ENCODE results near the gene RCAN1.
"Not testable (repeated sequence)": the region's sequence is repeated elsewhere in the genome, so short reads cannot be mapped to it uniquely, and the experiment has no call there.

Gene RCAN1

DNA sequence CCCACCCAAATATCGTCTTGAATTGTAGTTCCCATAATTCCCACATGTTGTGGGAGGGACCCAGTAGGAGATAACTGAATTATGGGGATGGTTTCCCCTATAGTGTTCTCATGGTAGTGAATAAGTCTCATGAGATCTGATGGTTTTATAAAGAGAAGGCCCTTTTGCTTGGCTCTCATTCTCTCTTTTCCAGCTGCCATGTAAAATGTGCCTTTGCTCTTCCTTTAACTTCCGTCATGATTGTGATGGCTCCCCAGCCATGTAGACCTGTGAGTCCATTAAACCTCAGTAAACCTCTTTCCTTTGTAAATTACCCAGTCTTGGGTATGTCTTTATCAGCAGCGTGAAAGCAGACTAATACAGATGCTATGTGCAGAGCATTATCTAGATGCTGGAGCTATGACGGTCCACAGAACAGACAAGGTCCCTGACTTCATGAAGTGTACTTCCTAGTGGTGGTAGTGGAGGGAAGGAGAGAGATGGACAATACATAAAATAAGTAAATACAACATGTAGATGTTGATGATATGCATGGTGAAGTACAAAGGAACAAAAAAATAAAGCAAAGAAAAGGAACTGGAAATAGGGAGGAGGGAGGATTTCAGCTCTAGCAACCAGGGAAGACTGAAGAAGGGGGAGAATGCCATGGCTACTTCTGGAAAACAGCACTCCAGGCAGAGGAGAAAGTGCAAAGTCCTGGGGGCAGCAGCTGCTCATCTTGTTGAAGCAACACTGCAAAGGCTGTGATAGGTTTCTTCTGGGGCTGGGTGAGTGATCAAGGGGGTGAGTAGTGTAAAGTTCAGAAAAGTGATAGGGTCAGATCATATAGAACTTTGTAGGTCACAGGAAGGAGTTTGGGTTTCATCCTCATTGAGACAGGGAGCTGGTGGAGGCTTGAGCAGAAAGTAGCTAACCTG lies 6.8 kb upstream of the RCAN1 start:
- DNase-seq (ENCODE audit: low spot score): no peak

DNA sequence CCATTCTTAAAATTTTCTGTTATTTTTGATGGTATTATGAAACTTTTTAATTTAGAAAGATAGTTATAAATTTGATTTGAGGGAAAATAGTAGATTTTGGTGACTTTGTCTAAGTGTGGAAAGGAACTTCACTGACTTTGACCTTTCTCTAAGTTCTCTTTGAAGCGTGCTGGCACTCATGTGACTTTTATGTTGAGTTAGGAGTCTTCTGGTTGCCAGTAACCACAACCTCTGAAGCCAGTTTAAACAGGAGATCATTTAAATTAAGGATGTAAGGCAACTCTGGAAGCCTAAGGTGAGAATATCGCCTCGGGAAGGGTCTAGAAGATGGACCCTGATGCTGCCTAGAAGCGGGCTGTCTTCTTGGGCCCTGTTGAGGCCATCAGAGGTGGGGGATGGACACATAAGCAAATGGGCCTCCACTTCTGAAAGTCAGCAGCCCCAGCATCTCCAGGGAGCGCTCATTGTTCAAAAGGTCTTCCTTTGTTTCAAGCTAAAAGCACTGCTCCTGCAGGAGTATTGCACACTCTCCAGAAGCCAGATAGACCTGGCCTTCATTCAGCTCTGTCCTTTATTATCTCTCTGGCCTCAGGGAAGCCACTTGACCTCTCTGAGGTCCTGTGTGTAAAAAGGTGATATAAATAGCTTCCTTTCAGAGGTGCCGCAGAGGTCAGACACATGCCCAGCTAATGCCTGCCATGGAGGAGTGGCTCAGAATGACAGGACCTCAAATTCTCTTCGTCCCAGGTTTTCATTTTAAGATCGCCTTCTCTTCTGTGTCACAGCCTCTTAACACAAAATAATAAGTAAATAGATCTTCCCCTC lies 5.1 kb upstream of the RCAN1 start:
- no peak for DNase-seq (ENCODE audit: low spot score)

DNA sequence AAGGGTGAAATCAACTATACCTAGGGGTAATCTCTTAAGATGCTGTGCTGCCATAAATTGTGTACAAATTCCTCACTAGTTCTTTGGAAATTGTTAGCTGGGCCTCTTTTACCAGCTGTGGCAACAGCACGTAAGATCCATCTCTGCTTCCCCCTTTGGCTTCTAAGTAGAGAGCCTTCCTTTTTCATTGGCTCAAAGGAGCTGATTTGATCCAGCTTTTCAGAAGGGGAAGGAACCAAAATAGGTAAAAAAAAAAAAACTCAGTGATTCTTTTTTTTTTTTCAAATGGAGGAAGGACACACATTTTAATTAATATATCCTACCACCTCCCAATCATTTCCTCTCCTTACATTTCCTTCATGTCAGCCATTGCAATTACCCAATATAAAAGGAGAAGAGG lies 4.0 kb upstream of the RCAN1 start:
- DNase-seq (ENCODE audit: low spot score): no peak

DNA sequence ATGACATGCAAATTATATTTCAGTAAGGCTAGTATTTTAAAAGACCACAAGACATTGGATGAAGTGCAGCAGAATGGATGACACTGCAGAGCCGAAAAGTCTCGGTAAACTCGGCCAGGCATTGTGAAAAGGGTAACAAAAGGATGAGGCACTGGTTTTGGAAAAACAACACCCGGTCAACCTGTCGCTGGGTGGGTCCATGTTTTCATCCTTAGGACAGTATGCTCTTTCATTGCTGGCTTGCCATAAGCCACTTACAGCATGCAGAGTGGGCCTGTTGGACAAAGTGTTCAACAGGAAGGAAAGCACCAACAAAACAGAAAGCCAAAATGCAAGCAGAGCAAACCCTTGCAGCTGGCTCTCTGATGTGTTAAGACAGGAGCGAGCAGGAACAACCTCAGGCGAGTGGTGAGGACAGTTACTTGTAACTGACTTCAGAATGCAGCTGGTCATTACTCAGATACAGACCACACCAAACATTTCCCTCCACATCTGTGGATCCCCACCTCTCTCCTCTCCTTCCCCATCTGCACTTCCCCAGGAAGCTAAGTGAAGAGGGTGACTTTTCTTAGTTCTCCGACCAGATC lies 2.9 kb upstream of the RCAN1 start:
- no peak for DNase-seq (ENCODE audit: low spot score)

DNA sequence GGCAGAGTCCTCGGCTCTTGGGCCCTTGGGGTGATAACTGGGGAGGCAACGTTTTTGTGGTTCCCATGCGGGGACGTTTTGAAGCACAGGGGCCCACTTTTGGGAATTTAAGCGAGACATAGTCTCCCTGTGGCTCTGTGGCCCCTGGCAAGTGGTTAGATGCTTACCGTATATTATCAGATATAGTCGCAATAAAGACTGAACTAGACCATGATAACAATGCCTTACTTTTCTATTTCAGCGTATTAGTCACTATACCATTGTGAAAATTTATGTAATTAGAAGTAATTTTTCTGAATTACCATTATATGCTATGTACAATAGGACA lies 538 bp upstream of the RCAN1 start:
- DNase-seq (ENCODE audit: low spot score): no peak

DNA sequence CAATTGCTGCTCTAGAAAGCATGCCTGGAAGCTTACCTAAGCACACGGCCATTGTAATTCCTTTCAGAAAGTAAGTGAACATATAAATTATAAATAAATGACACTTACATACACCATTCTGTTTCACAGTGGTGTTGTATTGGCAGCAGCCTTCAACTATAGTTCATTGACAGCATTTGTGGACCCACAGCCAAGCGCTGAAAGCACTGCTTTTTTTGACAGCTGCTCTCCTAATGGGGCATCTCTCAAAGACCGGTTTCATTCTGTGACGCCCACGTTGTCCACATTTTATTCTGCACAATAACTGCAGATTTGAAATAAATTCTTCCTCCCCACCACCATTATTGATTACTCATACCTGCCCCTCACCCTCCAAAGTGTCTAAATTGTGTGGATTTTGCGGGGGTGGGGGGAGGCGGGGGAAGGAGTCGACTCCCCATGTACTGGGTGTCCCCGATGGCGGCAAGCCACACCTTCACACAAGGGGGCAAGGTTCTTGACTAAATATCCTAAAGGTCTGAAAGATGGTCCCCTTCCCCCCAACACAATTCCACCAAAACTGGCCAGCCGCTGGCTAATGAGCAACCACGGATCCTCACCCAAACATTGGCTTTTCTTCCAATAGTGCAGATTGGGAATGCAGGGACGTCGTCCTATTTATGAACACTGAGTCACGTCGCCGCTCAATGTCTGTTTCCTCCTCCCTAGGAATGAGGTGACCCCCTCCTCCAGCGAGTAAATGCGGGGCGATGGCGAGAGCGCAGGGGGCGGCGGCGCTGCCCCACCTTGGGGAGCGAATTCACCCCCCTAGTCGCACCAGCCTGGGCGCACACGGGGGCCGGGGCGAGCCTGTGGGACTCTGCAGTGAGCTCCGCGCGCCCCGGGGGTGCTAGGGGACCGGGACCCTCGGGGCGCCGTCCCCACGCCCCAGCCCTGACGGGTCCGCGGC lies 960 bp downstream of the RCAN1 start:
- DNase-seq (ENCODE audit: low spot score): no peak

DNA sequence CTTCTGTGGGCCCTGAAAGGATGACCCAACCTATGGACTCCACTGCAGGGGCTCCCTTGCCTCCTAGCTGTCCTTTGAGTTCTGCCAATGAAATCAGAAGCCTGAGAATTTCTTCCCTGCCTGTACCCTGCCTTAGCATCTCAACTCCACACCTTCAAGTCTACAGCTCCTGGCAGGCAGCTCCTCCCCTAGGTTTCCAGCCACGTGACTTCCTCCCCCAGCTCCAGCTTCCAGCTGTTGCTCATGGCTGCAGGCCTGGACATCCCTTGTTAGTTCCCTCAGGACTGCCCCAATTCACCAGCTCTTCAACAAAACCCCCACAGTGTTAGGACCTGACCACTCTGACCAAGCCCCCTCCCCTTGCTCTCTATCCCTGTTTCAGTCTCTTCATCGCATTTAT lies 2.4 kb downstream of the RCAN1 start:
- DNase-seq (ENCODE audit: low spot score): no peak

DNA sequence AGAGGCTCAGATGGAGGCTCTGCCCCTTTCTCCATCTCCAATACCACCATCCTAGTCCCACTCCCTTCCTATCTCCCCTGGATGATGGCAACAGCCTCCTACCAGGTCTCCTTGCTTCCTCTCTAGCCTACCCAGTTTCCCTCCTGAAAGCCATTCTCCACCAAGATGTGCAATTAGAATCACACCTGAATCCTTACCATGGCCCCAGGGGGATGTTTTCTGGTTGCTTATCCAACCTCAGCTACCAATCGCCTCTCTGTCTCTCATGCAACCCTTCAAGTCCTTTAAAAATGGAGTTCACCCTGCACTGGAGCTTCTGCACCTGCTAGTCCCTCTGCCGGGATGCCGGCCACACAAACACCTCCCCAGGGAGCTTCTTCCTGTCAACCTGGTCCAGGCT lies 2.9 kb downstream of the RCAN1 start:
- no peak for DNase-seq (ENCODE audit: low spot score)

DNA sequence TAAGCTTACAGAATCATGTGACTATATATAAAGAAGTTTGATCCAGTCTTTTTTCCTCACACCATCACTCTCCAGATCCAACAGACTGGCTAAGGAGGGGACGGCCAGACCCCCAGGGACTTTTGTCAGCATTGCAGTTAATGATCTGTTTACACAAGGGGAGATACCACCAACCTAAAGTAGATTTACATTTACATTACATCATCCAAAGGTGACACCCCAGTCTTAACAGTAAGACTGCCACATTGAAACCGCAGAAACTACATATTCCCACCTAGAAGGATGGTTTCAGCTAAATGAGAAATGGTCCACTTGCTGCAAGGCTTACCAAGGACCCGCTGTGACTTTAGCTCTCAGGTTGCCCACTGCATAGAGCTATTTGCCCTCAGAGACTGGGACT lies 3.4 kb downstream of the RCAN1 start:
- no peak for DNase-seq (ENCODE audit: low spot score)

DNA sequence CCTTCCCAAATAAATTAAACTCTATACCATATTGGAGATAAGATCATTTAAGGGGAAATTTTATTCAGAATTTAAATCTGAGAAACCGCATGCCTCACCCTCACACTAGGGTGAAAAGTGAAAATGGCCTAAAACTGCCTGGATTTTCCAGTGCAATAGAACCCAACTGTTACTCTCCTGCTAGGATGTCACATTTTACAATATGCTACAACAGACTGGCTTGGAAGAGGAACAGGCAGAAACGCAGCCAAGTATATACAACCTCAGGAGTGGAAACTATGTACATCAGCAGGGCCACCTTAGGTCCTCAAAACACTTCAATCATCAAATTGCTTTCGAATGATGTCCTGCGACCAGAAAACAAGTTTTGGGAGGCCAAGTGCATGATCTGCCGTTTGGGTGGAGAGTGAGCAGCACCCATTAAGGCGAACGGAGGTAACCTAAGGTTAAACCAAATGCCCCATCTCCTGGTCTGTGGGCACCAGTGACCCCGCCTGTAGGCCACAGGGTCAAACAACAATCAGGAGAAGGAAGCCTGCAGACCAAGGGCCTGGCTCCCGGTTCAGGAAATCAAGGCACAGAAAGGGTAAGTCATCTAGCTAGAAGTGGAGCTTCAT lies 4.9 kb downstream of the RCAN1 start:
- DNase-seq (ENCODE audit: low spot score): no peak

DNA sequence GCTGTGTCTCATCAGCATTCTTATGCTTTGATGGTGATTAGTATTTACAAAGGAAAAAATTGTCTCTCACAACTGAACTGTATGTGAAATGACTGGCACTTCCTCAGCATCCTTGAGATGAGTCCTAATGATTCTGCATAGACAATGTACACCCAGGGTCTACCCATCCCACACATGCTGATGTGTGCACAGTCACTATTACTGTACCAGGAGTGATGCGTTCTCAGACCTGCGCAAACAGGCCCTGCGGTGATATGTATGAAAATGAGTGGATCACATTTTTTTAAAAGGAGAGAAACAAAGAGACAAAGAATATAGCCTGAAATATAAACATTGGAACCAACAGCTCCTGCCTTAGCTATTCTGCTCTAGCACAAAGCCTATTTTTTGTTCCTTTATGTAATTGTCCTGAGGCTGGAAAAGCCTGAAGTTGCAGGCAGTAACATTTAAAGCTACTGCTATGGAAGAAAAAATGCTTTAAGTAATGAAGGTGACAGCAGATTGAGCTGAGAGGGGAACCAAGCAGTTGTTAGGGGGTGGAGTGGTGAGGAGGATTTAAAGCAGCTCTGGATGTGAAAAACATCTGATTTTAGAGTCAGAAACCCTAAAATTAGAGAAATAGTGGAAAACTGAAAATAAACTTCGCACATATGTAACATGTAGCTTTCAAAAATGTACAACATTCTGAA lies 5.5 kb downstream of the RCAN1 start:
- no peak for DNase-seq (ENCODE audit: low spot score)

DNA sequence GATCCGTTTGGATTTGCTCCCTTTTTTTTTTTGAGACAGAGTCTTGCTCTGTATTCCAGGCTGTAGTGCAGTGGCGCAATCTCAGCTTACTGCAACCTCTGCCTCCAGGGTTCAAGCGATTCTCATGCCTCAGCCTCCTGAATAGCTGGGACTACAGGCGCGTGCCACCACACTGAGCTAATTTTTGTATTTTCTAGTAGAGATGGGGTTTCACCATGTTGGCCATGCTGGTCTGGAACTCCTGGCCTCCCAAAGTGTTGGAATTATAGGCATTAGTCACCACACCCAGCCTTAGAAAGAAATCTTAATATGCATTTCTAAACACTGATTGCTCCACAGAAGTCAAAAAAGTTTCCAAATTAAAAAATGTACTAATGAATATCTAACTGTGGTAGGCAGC lies 7.5 kb downstream of the RCAN1 start:
- DNase-seq (ENCODE audit: low spot score): not testable (repeated sequence)

DNA sequence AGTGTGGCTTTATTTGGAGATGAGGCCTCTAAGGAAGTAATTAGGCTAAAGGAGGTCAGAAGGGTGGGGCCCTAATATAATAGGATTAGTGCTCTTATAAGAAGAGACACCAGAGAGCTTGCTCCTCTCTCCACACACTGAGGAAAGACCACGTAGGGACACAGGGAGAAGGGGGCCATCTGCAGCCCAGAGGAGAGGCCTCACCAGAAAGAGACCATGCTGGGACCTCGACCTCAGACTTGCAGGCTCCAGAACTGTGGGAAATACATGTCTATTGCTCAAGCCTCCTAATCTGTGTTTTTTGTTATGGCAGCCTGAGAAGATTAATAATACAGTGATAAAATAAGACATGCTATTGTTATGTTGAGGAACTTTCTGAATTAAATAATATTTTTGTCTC lies 8.3 kb downstream of the RCAN1 start:
- no peak for DNase-seq (ENCODE audit: low spot score)

DNA sequence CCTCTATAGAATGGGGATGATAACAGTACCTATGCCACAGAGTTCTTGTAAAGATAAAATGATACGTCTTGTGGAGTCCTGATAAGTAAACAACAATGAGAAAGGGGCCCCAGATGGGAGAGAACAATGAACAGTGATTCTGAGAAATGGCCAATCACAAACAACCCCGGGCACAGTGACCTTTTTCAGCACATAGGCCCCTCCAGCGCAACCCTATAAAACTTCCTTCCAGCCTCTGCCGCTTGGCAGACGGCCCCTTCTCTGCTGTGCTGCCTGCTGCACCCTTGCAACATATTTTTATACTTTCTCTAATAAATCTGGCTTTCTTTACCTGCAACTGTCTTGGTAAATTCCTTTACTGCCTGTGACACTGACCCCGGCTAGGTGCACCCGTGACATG lies 8.9 kb downstream of the RCAN1 start:
- no peak for DNase-seq (ENCODE audit: low spot score)

DNA sequence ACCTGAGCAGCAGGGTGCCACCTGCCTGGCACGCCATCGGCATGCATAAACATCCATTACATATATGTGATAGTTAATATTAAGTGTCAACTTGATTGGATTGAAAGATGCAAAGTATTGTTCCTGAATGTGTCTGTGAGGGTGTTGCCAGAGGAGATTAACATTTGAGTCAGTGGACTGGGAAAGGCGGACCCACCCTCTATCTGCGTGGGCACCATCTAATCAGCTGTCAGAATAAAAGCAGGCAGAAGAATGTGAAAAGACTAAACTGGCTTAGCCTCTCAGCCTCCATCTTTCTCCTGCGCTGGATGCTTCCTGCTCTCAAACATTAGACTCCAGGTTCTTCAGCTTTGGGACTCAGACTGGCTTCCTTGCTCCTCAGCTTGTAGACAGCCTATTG lies 10.0 kb downstream of the RCAN1 start:
- DNase-seq (ENCODE audit: low spot score): not testable (repeated sequence)

DNA sequence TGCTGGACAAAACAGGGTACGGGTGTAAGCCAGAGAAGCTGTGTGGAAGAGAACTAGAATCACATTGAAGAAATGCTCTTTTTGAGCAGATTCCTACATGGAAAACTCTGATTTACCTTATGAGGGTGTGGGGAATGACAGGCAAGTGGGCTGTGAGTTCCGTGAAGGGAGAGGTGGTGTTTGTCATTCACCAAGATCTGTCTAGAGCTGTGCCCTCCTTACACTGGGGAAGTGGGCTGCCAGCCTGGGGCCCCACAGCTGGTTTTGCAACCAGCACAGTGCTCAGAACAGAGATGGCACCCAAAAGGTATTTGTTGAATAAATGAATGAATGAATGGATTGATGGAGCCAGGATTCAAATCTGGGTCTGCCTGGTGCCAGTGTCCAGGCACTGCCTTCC lies 10.4 kb downstream of the RCAN1 start:
- DNase-seq (ENCODE audit: low spot score): no peak

DNA sequence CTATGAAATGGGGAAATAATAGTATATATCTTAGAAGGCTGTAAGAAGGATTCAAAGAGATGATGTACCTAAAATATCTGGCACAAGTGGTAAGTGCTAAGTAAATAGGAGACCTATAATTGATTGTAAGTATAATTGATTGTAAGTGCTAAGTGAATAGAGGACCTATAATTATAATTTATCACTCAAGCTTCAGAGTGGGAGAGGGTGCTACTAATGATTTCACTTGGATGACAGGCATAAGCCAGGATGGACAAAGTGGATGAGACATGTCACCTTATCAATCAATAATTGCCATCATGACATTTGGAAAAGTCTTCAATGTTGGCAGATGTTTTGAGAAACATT lies 11.2 kb downstream of the RCAN1 start:
- DNase-seq (ENCODE audit: low spot score): no peak

DNA sequence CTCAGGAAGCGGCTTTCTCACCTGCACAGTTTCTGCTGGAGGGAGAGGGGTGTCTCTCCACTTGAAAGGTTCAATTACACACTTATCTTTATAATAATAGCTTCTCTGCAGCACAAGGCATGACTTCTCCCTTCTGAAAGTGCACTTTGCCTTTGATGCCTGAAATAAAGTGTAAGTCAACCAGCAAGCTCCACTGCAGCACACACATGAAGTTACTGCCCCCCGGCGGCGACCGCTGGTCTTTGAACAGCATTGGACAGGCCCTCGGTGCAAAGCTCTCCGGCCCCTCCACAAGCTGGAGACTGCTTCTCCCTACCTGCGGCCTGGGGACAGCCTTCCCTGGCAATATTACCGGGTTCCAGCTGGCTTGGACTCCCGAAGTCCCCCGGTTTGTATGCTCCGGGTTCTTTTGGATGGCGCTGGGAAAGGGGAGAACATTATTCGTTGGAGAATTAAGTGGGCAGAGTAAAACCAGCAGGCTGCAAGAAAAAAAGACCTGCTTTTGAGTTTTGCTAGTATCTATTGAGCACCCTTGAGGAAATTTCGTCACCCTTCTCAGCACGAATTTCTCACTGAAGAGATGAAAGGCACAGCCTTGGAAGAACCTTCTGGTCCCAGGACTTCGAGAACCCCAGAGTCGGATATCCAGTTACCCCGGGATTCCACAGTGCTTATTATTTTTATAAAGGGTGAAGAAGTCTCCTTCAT lies 11.8 kb downstream of the RCAN1 start:
- peak; percentile 64 for DNase-seq (ENCODE audit: low spot score)

DNA sequence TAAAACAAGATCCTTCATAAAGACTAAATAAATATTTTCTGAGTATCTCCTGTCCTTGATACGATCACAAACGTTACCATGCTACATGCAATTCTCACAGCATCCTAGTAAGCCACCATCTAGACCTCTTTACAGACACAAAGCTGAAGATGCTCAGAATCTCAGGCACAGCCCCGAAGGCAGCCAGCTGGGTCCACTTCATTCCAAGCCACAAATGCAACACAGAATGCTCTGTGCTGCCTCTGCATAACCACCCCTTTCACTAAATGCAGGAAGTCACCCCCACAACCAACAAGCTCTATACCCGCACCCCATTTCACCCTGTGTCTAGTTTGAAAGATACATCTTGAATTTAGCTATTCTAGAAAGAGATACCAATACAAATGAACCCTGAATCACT lies 12.9 kb downstream of the RCAN1 start:
- no peak for DNase-seq (ENCODE audit: low spot score)

DNA sequence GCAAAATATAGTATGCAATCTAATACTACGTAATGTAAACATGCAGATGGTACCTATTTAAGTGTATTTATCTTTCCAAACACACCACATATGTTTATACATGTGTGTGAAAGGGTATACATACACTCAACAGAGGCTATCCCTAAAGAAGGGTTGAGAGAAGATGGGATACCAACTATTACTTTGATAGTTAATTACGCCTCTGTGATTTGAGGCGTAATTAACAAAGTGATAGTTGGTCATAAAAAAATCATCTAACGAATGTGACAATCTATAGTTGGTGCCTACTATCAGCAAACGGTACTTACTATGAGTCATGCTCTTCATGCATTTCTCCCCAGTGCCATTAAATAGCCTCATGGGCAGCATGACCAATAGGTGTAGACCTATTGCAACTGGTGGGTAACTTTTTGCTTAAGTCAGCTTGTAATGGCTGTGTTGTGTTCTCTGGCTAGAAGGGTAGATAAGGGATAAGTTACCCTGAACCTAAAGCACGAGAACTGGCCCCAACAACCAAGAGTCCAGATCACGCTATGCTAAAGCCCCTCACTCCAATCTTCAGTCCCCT lies 15.3 kb downstream of the RCAN1 start:
- no peak for DNase-seq (ENCODE audit: low spot score)

All from HuH-7 (cell line).